GM21381 (cell line): ENCODE results near the gene NMT2.
"Not testable (repeated sequence)": the region's sequence is repeated elsewhere in the genome, so short reads cannot be mapped to it uniquely, and the experiment has no call there.

Experiments
- ATAC-seq: cut with Tn5 transposase; IDR thresholded peaks from one replicate; pipeline ENCODE4 v1.9.1; 2021; ENCODE audit warnings: mild to moderate bottlenecking, moderate library complexity; ENCODE audit not compliant: unreplicated experiment

NMT2 gene

DNA sequence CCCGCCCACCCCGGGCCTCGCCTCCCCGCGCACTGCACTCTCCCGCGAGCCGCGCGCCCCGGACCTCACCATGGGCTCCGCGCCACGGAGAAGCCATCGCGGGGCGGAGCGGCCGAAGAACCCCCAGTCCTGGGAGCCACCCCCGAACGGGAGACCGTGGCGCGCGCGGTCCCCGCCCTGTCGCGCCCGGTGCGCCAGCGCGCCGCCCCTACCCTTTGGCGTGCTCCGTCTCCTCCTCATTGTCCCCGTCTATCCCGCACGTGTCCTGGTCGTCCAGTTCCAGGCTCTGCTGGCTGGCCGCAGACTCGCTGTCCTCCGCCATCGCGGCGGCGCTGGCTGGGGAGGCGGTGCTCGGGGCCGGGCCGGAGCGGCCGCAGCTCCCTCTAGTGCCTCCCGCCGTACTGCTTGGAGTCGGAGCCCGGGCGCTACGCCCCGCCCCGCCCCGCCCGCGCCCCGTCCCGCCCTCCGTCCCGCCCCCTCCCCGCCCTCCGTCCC is at the start of gene NMT2:
TSS of gene NMT2 (minus strand) at position 403 of the 495 bp plus-strand sequence. CDS start at position 322, 81 bp downstream.
- peak; percentile 86 for ATAC-seq

DNA sequence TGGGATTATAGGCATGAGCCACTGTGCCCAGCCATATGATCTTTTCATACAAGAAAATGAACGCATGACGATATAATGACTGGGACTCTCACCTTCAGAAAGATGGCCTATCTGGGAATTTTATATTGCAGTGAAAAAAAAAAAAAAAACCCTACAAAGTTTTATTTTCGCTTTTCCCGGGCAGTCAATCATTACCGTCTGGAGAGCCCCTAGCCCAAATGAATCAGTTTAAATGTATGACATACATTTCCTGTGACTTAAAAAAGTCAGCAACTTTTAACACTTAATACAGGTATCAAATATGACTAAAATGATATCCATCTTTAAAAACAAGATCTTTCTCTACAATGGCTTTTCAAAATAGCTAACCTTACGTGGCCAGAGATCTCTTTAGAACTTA is 48.2 kb upstream of the NMT2 start:
- no peak for ATAC-seq

DNA sequence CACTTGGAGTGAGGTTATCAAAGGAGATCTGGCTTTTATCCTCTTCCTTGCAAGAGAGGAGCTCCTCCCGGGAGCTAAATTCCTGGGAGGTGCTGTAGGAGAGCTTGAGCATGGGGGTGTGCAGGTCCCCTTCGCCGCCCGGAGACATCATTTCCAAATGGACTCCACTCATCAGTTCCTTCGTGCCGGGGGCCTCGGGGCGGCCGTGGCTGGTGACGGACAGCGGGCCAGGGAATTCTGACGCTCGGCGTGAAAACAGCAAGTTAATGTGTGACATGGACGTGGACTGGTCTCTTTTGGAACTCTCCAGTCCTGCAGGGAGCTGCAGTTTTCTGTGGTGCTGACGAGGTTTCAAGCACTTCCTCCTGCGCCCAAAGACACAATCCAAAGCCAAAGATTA is 45.7 kb upstream of the NMT2 start:
- ATAC-seq, result no peak

DNA sequence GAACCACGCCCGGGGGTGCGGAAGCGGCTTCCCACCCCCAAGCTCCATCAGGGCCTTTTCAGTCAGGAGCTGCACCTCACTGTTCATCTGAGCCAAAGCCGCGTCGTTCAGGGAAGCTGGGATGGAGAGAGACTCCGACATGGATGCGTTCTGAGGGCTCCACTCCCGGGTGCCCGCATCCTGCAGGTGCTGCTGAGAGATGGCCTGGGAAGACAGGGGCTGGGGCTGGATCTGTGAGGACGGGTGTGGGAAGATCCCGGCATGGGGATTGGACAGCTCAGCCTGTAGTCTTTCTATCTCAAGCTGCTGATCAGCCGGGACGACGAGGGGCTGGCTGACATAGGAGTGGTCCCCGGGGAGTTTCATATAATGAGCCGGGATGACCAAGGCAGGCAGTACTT is 45.0 kb upstream of the NMT2 start:
- no peak for ATAC-seq

DNA sequence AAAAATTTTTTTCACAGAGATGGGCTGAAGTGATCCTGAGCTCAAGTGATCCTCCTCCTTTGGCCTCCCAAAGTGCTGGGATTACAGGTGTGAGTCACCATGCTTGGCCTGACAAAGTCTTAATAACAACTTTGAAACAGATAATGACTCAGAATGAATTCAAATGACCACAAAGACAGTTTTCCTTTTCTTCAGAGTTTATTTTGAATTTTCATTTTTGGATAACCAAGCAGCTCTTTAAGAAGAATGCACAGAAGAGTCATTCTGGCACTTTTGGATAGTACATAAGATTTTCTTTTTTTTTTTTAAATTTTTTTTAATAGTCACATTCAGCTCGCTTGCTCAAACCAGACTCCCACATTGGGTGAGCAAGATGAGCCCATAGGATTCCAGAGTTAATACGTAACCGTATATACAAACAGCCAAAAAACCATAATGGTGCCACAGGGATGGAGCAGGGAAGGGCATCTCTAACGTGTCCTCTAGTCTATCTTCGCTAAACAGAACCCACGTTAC is 43.0 kb upstream of the NMT2 start:
- no peak for ATAC-seq

DNA sequence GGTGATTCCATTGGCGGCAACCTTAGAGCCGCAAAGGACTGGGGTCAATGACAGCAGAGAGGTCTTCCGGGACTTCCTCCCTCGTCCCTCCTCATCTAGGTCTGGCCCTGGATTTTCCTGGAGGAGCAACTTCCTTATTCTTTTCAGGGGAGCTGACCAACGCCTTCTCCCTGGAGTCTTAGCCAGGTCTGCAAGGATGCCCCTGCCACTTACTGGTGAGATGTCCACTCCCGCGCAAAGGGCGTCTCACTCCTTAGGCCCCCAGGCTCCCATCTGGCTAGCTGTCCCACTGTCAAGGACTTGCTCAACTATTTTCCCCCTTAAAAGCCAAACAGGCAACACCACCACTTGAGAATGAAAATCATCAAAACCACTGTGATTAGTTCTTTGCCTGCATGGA is 42.0 kb upstream of the NMT2 start:
- ATAC-seq, result no peak

DNA sequence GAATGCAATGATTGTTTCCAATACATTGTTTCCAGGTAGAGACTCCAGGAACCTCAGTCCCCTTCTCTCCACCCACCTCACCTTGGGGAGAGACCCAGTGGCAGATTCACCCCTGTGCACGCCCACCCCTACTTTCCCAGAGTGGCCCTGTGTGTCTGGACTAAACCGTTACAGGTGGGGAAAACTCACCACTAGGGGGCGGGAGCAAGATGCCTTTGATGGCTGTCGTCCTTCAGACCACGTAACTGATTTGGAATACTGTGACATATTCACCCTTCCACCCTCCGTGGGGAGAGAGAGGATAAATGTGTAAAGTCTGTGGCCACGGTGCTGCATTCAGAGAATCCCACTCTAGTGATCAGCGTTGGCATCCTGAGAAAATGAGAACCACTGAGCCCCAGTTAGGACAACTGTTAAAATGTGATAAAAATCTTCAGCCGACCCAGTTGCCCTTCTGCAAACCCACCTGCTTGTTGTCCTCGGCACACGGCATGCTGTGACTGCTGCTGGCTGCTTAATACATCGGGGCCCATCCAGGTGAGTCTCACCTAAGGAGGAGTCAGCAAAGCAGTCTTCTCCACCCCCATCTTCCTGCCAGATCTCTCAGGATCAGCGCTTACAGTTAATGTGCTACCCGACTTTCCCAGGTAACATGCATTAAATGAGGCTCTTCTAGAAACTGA is 41.5 kb upstream of the NMT2 start:
- ATAC-seq, result peak; percentile 69

DNA sequence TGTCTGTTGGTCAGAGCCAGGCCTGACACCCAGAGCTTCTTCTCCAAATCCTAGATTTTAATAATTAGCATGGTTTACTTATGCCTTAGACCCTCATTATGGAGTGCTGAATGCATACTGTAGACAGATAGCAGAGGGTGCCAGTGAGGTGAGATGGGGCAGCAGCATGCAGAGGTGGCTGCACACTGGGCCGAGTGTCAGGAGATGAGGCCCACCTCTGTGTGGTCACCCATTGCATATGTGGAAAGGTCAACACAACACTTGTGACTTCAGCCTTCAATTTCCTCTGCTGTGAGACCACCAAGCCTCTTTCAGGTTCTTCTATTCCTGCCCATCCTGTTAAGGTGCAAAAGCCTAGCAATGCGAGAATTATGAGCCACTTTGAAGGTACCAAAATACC is 39.7 kb upstream of the NMT2 start:
- ATAC-seq, result no peak

DNA sequence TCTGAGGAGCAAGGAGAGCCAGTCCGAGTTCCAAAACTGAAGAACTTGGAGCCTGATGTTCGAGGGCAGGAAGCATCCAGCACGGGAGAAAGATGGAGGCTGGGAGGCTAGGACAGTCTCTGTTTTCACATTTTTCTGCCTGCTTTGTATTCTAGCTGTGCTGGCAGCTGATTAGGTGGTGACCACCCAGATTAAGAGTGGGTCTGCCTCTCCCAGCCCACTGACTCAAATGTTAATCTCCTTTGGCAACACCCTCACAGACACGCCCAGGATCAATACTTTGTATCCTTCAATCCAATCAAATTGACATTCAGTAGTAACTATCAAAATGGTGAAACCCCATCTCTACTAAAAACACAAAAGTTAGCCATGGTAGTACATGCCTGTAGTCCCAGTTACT is 38.9 kb upstream of the NMT2 start:
- ATAC-seq, result not testable (repeated sequence)

DNA sequence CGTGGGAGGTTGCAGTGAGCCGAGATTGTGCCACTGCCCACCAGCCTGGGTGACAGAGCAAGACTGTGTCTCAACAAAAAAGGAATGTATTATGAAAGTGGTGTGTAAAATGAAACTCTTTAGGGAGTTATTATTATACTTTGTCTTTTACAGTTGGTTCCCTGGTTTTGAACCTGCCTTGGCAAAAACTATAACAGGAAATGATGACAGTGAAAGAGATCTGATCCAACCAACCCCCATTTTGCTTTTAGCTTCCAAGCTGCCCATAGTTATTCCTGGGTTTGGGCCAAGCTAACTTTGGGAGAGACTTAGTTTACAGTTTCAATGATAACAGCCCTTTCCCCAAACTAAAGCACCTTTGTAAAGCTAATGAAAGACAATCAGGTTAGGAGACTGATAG is 34.1 kb upstream of the NMT2 start:
- ATAC-seq, result no peak

DNA sequence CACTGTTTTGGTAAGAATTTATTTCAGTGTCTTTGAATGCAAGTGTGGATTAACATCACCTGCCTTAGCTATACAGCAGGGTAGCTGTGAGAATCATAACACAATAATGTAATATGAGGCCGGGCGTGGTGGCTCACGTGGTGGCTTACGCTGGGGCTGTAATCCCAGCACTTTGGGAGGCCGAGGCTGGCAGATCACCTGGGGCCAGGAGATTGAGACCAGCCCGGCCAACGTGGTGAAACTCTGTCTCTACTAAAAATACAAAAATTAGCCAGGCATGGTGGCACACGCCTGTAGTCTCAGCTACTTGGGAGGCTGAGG is 33.8 kb upstream of the NMT2 start:
- ATAC-seq, result not testable (repeated sequence)

DNA sequence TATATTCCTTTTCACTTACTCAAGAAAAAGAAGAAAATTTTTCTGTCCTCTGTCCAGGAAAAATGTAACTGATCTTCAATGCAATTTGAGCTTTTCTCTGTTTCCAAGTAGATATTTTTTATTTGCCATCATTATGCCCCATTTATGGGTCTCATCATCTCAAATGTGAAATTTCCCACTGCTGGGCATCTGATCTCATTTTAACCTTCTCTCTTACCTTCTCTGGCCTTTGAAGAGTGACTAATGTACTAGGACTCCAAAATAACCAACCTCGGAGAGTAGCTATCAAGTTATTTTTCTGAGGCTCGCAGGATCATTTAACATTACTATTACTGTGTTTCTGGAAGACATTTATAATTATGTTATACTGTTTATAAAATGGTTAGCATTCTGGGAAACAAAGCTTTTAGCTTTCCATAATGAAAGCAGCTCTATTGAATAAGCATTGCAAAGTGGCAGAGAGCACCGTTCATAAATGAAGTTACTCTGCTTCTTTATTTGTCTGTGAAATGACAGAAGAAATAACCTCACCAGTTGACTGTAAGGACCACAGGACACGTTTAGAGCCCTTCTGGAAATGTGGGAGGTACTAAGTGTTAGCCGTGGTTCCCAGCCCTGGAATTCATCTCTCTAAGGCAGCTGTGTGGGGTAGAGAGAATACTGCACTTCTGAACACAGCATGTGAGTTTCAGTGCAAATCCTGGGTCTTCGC is 33.3 kb upstream of the NMT2 start:
- no peak for ATAC-seq

DNA sequence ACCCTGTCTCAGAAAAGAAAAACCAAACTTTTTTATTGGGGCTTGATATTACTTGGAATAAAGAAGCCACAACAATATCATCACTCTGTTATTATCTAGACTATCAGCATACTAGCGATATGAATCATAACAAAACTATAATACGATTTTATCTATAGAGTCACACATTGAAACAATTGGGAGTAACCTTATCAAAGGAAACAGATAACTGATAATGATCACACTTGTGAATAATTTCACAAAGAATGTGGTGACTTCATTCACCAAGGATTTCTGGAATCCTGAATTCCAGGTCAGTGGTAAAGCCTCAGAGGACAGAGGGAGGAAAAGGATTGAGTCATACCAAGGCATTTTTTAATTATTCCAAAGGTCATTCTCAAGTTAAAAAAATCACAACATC is 32.1 kb upstream of the NMT2 start:
- ATAC-seq, result no peak

DNA sequence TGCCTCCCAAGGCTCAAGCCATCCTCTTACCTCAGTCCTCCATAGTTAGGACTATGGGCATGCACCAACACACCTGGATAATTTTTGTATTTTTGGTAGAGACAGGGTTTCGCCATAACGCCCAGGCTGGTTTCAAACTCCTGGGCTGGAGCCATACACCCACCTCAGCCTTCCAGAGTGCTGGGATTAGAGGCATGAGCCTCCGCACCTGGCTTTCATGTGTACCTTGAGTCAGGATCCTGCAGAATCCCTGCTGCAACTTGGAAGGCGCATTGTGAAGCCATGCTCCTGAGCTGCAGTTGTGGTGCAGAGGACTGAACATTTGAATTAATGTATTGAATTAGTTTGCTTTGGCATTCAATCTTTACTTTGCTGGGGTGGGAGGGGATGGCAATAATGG is 29.4 kb upstream of the NMT2 start:
- no peak for ATAC-seq

DNA sequence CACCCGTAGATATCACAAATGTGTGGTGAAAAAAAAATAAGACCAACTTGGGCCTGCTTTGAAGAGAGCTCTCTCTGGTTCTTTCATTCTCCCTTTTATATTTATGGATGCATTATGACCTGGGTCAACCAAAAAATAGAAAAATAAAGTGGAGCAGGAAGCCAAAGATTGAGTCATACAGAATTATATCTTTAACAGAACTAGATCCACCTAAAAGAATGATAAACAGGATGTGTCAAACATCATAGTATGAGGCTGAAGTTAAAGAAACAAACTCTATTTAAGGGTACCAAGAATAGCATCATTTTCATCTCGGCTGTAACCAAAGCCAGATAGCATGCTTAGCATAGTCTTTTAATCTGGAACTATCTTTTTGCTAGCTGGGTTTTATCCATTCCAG is 28.8 kb upstream of the NMT2 start:
- ATAC-seq, result no peak

DNA sequence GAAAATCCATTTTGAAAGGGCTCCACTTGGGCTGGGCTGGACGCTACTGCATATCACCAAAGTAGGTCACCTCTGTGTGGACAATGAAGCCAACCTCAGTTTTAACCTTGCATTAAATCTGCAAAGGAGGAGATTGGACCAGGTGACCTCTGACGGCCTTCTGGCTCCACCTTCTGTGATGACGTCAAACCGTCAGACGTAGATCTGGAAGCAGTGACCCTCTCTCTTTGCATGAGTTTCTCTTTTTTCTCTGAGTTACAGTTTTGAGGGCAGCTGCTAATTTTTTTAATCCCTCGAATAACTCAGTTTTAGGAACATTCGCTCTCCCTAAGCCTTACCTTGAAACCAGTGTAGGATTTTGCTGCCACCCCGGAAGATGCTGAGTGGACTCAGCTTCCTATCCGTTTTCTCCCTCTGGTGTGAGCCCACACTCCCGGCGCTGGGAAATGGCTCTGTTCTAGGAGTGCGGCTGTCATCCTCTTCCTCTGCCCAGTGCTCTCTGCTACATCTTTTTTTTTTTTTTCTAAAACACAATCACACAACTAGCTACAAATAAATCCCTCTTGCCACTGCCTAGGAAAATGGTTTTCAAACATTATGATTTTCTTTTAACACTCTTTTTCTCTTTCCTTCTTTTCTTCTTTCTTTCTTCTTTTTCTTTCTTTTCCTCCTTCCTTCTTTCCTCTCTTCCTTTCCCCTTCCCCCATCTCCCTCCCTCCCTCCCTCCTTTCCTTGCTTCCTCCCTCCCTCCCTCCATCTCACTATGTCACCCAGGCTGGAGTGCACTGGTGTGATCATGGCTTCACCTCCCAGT is 27.7 kb upstream of the NMT2 start:
- no peak for ATAC-seq

DNA sequence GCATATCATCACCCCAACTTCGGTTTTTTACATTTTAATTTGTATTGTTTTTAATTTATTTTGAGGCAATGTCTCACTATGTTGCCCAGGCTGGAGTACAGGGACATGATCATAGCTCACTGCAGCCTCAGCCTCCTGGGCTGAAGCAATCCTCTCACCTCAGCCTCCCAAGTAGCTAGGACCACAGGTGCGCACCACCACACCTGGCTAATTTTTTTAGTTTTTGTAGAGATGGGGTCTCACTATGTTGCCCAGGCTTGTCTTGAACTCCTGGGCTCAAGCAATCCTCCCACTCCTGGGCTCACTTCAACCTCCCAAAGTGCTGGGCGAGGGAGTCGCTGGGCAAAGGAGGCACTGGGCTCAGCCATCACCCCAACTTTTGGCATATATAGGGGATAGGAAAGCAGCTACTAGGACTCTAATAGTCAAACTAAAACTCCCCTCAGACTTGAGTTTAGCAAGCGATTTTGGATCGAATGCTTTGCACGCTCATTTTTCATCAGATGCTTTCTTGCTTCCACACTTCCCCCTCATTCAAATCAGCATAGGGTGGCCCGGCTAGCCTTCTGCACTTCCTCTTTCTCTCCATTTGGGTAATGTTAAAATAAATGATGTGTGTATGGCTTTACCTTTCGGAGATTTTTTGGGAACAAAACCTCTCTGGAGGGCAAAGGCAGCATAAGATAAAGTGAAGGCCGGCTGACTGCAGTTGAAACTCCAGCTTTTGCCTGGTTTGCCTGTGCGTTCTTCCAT is 20.8 kb upstream of the NMT2 start:
- ATAC-seq, result no peak

DNA sequence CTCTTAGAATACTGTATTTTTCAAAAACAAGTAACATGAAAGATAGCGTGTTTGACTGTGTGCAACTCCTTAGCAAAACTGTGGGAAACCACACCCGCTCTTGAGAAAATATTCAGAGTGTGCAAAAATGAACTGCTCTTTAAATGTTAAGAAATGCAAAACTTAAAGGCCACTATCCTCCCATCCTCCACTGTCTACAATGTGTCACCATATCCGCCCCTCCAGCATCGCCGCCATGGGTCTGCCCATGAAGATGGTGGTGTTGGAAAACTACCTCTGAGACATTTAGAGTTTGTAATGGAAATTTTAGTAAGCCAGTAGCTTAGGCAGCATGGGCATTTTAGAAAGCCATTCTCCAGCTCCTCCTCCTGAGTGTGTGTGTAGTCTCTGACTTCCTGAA is 20.1 kb upstream of the NMT2 start:
- ATAC-seq, result no peak

DNA sequence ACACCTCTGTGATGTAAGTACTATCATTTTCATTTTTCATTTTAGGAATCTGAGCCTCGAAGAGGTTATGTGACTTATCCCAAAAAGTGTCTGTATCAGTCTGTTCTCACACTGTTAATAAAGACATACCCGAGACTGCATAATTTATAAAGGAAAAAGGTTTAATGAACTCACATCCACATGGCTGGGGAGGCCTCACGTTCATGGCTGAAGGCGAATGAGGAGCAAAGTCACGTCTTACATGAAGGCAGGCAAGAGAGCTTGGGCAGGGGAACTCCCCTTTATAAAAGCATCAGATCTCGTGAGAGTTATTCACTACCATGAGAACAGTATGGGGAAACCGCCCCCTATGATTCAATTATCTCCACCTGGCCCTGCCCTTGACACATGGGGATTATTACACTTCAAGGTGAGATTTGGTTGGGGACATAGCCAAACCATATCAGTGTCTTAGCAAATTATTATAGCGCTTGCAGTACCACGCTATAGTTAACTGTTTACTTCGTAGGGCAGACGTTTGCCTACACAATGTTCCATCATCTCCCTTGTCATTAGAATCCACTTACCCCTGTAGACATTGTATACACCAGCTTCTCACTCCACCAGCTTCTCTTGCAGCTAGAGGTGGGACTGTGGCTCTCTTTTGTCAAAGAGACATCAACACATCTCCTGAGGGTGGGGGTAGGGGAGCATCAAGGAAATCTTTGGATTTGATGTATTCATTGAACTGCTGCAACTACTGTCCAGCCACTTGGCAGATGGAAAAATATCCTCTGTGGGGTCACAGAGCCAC is 15.4 kb upstream of the NMT2 start:
- ATAC-seq, result no peak

DNA sequence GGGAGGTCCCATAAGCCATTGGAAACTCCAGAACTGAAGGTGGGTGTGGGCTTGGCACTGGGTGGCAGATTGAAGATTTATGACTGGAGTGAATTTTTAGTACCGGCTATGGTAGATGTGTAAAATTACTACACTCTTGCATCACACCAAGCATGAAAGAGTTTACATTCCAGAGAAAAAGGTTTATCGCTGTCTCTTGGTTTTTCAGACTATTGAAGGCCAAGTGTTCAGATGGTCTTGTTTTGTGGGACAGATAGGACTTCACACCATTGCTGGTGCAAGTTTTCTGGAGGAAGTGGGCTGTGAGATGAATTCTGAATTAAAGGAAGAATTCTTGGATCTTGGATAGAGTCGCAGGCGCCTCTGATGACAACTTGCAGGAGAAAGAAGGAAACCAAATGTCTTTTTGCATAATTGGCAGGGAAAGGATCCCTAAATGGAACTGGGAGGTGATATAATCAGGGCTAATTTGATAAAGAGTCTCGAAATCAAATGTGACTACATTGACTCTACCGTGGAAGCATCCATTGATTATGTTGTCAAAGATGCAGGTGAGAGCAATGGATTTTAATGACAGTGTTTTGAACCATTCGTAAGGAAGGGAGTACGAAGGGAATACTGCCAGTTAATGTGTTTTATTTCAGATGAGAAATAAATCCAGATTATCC is 14.2 kb upstream of the NMT2 start:
- no peak for ATAC-seq
